K562 (cell line): ENCODE data around the gene AEN. TPM values are rescaled to one million over a fixed set of nuclear protein-coding genes. Genes with fewer than 3 reads are reported as not detected.

Experiments
- ATAC-seq: fragments of 200-7000 bp; cut with Tn5 transposase; 3 replicates; pipeline ENCODE4 v1.9.1; 2020; ENCODE audit warnings: moderate library complexity
- BruUV-seq: library from RNA; stranded (reverse); fragments of 400-500 nt; replicated peaks from 2 replicates; lab custom pipeline; 2021; lab: Mats Ljungman, UMichigan
- CTCF ChIA-PET: fragments of 300-600 bp; formaldehyde crosslinking; extraction: SDS; loops from one replicate; lab custom pipeline; 2021; ENCODE audit warnings: low intra/inter-chr PET ratio; lab: Yijun Ruan, JAX
- POLR2A ChIA-PET: fragments of 300-600, 350-650 bp; sonication (Branson Sonifier 250); formaldehyde crosslinking; extraction: SDS; loops from one replicate; lab custom pipeline; 2021; ENCODE audit warnings: antibody characterized with exemption, inconsistent platforms; lab: Yijun Ruan, JAX
- DNase-seq, 4 experiments: peaks; one replicate each; pipeline versions ENCODE4 v3.0.0 to v3.0.0-alpha.2; 2011 to 2018; ENCODE audit warnings: low spot score in 3 of 4, mixed read lengths in 3 of 4; ENCODE audit errors: extremely low read depth in 1 of 4
- FAIRE-seq: peaks from 2 replicates; lab custom pipeline; 2011; peaks lifted over from hg19 to GRCh38; lab: Jason Lieb, UNC
- H2AFZ ChIP-seq: 2 replicates; pipeline ENCODE4 v1.6.0; 2011; ENCODE audit warnings: low read depth, low read length, control low read depth, inconsistent platforms
- H3K27ac ChIP-seq: fragments of 200-600 bp; 3 replicates; pipeline ENCODE4 v1.8.0; 2011; ENCODE audit warnings: low read depth, mild to moderate bottlenecking, control low read depth, inconsistent platforms, low read length, moderate library complexity, mixed read lengths; ENCODE audit errors: extremely low read depth
- H3K27me3 ChIP-seq, 2 experiments: fragments of 300-600 bp in 1 of 2; 2 replicates in 1 of 2; 3 replicates in 1 of 2; pipeline versions ENCODE4 v1.6.0 to v1.8.0; 2011; ENCODE audit warnings: inconsistent platforms in 2 of 2, low read length in 2 of 2, mild to moderate bottlenecking in 1 of 2, mixed read lengths in 1 of 2, moderate library complexity in 1 of 2; ENCODE audit not compliant: control insufficient read depth in 2 of 2, insufficient read depth in 2 of 2
- H3K36me3 ChIP-seq: fragments of 300-600 bp; 3 replicates; pipeline ENCODE4 v1.8.0; 2011; ENCODE audit warnings: mild to moderate bottlenecking, low read length, inconsistent platforms; ENCODE audit not compliant: control insufficient read depth, insufficient read depth
- H3K4me1 ChIP-seq, 2 experiments: fragments of 200-600 bp in 1 of 2; replicated peaks in 1 of 2; 2 replicates in 1 of 2; 3 replicates in 1 of 2; pipeline versions ENCODE4 v1.5.1 to v1.8.0; 2011; ENCODE audit warnings: inconsistent platforms in 2 of 2, low read length in 2 of 2, mild to moderate bottlenecking in 1 of 2, mixed read lengths in 1 of 2, moderate library complexity in 1 of 2; ENCODE audit not compliant: control insufficient read depth in 2 of 2, insufficient read depth in 2 of 2
- H3K4me2 ChIP-seq: 2 replicates; pipeline ENCODE4 v1.6.1; 2011; ENCODE audit warnings: low read length, control low read depth, inconsistent platforms, mixed read lengths; ENCODE audit not compliant: insufficient read depth
- H3K4me3 ChIP-seq: fragments of 200-600 bp; sonication (generic), shearing (Covaris generic); 2 replicates; pipeline ENCODE4 v1.5.1; 2016; ENCODE audit warnings: control low read depth, inconsistent platforms
- H3K79me2 ChIP-seq: fragments of 200-600 bp; 3 replicates; pipeline ENCODE4 v1.8.0; 2011; ENCODE audit warnings: low read length, inconsistent platforms; ENCODE audit not compliant: control insufficient read depth, insufficient read depth
- H3K9ac ChIP-seq, 2 experiments: 2 replicates each; pipeline versions ENCODE4 v1.6.0 to v1.6.1; 2011; ENCODE audit warnings: low read depth in 2 of 2, low read length in 2 of 2, control low read depth in 1 of 2, inconsistent platforms in 1 of 2, mild to moderate bottlenecking in 1 of 2, mixed read lengths in 1 of 2; ENCODE audit not compliant: insufficient read depth in 1 of 2
- H3K9me1 ChIP-seq: one replicate; pipeline ENCODE4 v1.6.0; 2011; ENCODE audit warnings: inconsistent platforms, mild to moderate bottlenecking, low read length, moderate library complexity; ENCODE audit not compliant: control insufficient read depth, insufficient read depth
- H3K9me3 ChIP-seq: replicated peaks from 2 replicates; pipeline ENCODE4 v1.5.1; 2011; ENCODE audit warnings: low read depth, low read length, inconsistent platforms; ENCODE audit not compliant: control insufficient read depth, insufficient read depth
- H4K20me1 ChIP-seq: replicated peaks from 2 replicates; pipeline ENCODE4 v1.6.1; 2011; ENCODE audit warnings: low read length, inconsistent platforms, mixed read lengths; ENCODE audit not compliant: control insufficient read depth, insufficient read depth
- CBX2 ChIP-seq: fragments of 200-600 bp; sonication (generic); IDR thresholded peaks from one replicate; pipeline ENCODE4 v1.6.1; 2012; ENCODE audit warnings: mild to moderate bottlenecking, low read length, inconsistent platforms; ENCODE audit not compliant: insufficient read depth, poor library complexity, severe bottlenecking
- ETV1 ChIP-seq: fragments of 450-650 bp; conservative IDR thresholded peaks from 2 replicates; pipeline ENCODE4 v1.6.1; 2016; ENCODE audit warnings: missing genetic modification characterization, control low read depth, low read depth, missing compliant biosample characterization
- JUN ChIP-seq, 2 experiments: sonication (generic) in 1 of 2; formaldehyde crosslinking in 1 of 2; IDR thresholded peaks; 2 replicates each; pipeline versions ENCODE4 v1.6.1 to v1.8.0; 2012 to 2022; ENCODE audit warnings: borderline replicate concordance in 2 of 2, mild to moderate bottlenecking in 2 of 2, improper control_type of control experiment in 1 of 2, low read depth in 1 of 2, low read length in 1 of 2, missing genetic modification reagents in 1 of 2
- KLF13 ChIP-seq: fragments of 450-650 bp; IDR thresholded peaks from 2 replicates; pipeline ENCODE4 v1.6.1; 2016; ENCODE audit warnings: missing genetic modification characterization, low read depth, mild to moderate bottlenecking, missing compliant biosample characterization, moderate library complexity, borderline replicate concordance
- NRF1 ChIP-seq, 2 experiments: fragments of 450-650 bp; IDR thresholded peaks in 1 of 2; conservative IDR thresholded peaks in 1 of 2; 2 replicates each; pipeline ENCODE4 v1.6.1; 2014; ENCODE audit warnings: mild to moderate bottlenecking in 2 of 2
- RHOXF2B ChIP-seq: fragments of 250-450 bp; sonication (Bioruptor Pico); conservative IDR thresholded peaks from 2 replicates; pipeline ENCODE4 v1.5.1; 2021
- ZBTB7A ChIP-seq: IDR thresholded peaks from 2 replicates; pipeline ENCODE4 v1.6.1; 2011; ENCODE audit warnings: low read depth, mild to moderate bottlenecking, low read length, moderate library complexity, borderline replicate concordance; ENCODE audit not compliant: control insufficient read depth
- ZNF175 ChIP-seq: fragments of 200-800 bp; sonication (Bioruptor generic); IDR thresholded peaks from 2 replicates; pipeline ENCODE4 v1.6.1; 2016; ENCODE audit warnings: low read depth, mild to moderate bottlenecking, missing genetic modification characterization, missing compliant biosample characterization
- ZNF57 ChIP-seq: fragments of 450-650 bp; formaldehyde crosslinking; IDR thresholded peaks from 2 replicates; pipeline ENCODE4 v1.4.0; 2020; ENCODE audit warnings: mild to moderate bottlenecking, moderate library complexity
- WGBS: fragments of 100-300 bp; shearing (Covaris generic); methylation state at CpG from one replicate; pipeline ENCODE4 v1.1.6; 2016; ENCODE audit warnings: low coverage, mixed read lengths; ENCODE audit not compliant: insufficient coverage; ENCODE audit errors: missing lambda C conversion rate; 5-methylcytosine and 5-hydroxymethylcytosine counted together
- in situ Hi-C: fragments of 300-500 bp; cut with MboI; formaldehyde crosslinking; loops from 4 replicates; pipeline ENCODE4 v1.15.0; 2018; ENCODE audit warnings: inconsistent platforms, mixed read lengths
- intact Hi-C: fragments of 100-400 bp; cut with micrococcal nuclease; formaldehyde crosslinking; loops from 2 replicates; pipeline ENCODE4 v1.14.2; 2022
- polyA plus RNA-seq, 8 experiments: library from polyadenylated mRNA; depleted of rRNA in 4 of 8; stranded (reverse) in 5 of 8; unstranded in 3 of 8; fragments of >200 nt; fragmentation: Nextera tagmentation in 2 of 8; fragmentation: Illumina TruSeq in 1 of 8; extraction: Ambion mirVana in 2 of 8; extraction: Trizol in 1 of 8; gene quantifications; 2 replicates each; pipeline versions ENCODE4 v1.2.1 to v1.2.3, GENCODE V29; 2011 to 2014; ENCODE audit warnings: inconsistent platforms in 1 of 8, missing spikeins in 1 of 8
- total RNA-seq, 7 experiments: library from RNA; depleted of rRNA in 6 of 7; stranded (reverse); fragments of >200 nt in 6 of 7; fragmentation: Illumina TruSeq in 2 of 7; extraction: Trizol in 2 of 7; gene quantifications; 2 replicates each; pipeline versions ENCODE4 v1.2.1 to v1.2.3, GENCODE V29; 2011 to 2021; ENCODE audit warnings: low replicate concordance in 1 of 7
- TF ChIP-seq, protein P1 (sequence below): sonication (generic); formaldehyde crosslinking; IDR thresholded peaks from 2 replicates; pipeline ENCODE4 v1.5.0; 2020; ENCODE audit warnings: missing genetic modification reagents
- TF ChIP-seq, protein P2 (sequence below): sonication (generic); formaldehyde crosslinking; IDR thresholded peaks from 2 replicates; pipeline ENCODE4 v1.8.0; 2023; ENCODE audit warnings: mild to moderate bottlenecking, missing genetic modification reagents
- TF ChIP-seq, protein P3 (sequence below): fragments of 250-450 bp; sonication (Bioruptor Pico); IDR thresholded peaks from 2 replicates; pipeline ENCODE4 v1.5.0; 2021
- TF ChIP-seq, protein P4 (sequence below): fragments of 250-450 bp; sonication (Bioruptor Pico); IDR thresholded peaks from 2 replicates; pipeline ENCODE4 v1.8.0; 2022; ENCODE audit warnings: inconsistent platforms

AEN gene
- total and polyA plus RNA-seq, 9 of the 15 experiments (the other 6 are each of a cell fraction or from before 2014, with no cell fraction given): 9.0 to 51.0 (median 32.8) TPM

DNA sequence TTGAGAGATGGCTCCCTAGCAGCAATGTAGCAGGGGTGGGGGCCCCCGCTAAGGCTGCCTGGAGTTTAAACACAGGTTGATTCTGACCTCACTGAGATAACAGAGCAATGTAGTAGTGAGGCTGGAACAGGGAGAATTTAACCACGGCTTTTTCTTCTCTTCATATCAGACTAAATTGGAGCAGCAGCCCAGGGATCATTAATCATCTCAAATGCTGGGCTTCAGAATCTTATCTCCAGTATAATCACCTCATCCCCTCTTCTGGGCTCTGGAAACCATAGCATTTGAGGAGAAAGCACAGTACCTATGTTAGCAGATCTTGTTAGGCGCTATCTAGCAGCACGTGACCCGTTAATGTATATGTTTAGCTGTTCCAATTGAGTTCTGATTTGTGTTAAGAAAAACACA, 49.3 kb upstream of the AEN start (continued):
- TF ChIP-seq, protein P1, sequence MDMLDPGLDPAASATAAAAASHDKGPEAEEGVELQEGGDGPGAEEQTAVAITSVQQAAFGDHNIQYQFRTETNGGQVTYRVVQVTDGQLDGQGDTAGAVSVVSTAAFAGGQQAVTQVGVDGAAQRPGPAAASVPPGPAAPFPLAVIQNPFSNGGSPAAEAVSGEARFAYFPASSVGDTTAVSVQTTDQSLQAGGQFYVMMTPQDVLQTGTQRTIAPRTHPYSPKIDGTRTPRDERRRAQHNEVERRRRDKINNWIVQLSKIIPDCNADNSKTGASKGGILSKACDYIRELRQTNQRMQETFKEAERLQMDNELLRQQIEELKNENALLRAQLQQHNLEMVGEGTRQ (CRISPR knock-in tag): peak; percentile 74

DNA sequence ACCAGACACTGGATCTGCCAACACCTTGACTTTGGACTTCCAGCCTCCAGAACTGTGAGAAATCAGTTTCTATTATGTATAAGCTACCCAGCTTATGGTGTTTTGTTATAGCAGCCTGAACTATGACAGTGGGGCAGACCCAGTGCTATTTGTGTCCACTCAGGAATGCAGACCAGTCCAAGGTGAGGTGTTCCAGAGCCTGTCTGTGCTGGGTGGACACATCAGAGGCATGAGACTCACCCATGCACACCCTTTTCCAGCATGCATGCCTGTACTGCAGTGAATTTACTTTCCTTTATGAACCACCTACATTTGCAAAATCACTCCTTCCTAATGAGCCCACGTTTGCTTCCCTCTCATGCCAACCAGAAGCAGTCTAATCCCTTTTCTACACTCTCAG, 47.1 kb upstream of the AEN start:
- no peaks in the 10 kb centered on the region for H3K9me1 ChIP-seq
- no peaks in the 10 kb centered on the region for H3K36me3 ChIP-seq
- no peak for DNase-seq
- H3K79me2 ChIP-seq: no peaks in the 10 kb centered on the region
- H4K20me1 ChIP-seq: 0 out of 2 replicates have a peak, but pooled peaks cover 6% of the 10 kb centered on the region
- no peak for ATAC-seq
- WGBS: 0% methylated on average over 1 of the region's 1 CpG
- no peak overlapping the region for H3K9ac ChIP-seq
- H3K4me3 ChIP-seq: no peak overlapping the region
- intact Hi-C loops: no loop called here
- peaks cover 4 to 10% of the 10 kb centered on the region in 2 experiments; a peak in 4 of 5 replicates for H3K4me1 ChIP-seq
- FAIRE-seq: no peak
- in situ Hi-C loops: no loop called here
- H3K27me3 ChIP-seq: peaks cover 6 to 21% of the 10 kb centered on the region in 2 experiments
- H3K27ac ChIP-seq: no peak overlapping the region
- no peak overlapping the region for H2AFZ ChIP-seq
- ChIA-PET POLR2A (interaction anchor here (0.6 kb wide), 2 partner anchors 7 to 13 kb away, joined by 3 read pairs; no protein-coding TSS in a partner anchor), CTCF (no interaction called here)
- no TSS peak for BruUV-seq
- no peak overlapping the region for H3K4me2 ChIP-seq
- no peaks in the 10 kb centered on the region for H3K9me3 ChIP-seq
- TF ChIP-seq CBX2: no peak
- TF ChIP-seq NRF1 (conservative IDR thresholded peaks at IDR 0.05 in 1 of 2, IDR thresholded peaks at IDR 0.05 in 1 of 2): no peak
- no peak for TF ChIP-seq KLF13 (tag)
- no peak for TF ChIP-seq JUN (IDR thresholded peaks at IDR 0.05; ENCODE audit: borderline replicate concordance, low read depth, low read length)
- TF ChIP-seq JUN (CRISPR knock-in tag; IDR thresholded peaks at IDR 0.05; ENCODE audit: borderline replicate concordance): no peak
- TF ChIP-seq, protein P2, sequence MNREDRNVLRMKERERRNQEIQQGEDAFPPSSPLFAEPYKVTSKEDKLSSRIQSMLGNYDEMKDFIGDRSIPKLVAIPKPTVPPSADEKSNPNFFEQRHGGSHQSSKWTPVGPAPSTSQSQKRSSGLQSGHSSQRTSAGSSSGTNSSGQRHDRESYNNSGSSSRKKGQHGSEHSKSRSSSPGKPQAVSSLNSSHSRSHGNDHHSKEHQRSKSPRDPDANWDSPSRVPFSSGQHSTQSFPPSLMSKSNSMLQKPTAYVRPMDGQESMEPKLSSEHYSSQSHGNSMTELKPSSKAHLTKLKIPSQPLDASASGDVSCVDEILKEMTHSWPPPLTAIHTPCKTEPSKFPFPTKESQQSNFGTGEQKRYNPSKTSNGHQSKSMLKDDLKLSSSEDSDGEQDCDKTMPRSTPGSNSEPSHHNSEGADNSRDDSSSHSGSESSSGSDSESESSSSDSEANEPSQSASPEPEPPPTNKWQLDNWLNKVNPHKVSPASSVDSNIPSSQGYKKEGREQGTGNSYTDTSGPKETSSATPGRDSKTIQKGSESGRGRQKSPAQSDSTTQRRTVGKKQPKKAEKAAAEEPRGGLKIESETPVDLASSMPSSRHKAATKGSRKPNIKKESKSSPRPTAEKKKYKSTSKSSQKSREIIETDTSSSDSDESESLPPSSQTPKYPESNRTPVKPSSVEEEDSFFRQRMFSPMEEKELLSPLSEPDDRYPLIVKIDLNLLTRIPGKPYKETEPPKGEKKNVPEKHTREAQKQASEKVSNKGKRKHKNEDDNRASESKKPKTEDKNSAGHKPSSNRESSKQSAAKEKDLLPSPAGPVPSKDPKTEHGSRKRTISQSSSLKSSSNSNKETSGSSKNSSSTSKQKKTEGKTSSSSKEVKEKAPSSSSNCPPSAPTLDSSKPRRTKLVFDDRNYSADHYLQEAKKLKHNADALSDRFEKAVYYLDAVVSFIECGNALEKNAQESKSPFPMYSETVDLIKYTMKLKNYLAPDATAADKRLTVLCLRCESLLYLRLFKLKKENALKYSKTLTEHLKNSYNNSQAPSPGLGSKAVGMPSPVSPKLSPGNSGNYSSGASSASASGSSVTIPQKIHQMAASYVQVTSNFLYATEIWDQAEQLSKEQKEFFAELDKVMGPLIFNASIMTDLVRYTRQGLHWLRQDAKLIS (CRISPR knock-in tag): no peak
- TF ChIP-seq, protein P3, sequence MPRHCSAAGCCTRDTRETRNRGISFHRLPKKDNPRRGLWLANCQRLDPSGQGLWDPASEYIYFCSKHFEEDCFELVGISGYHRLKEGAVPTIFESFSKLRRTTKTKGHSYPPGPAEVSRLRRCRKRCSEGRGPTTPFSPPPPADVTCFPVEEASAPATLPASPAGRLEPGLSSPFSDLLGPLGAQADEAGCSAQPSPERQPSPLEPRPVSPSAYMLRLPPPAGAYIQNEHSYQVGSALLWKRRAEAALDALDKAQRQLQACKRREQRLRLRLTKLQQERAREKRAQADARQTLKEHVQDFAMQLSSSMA: no peak
- no peak for TF ChIP-seq ZBTB7A
- no peak for TF ChIP-seq ZNF175 (CRISPR knock-in tag)
- no peak for TF ChIP-seq RHOXF2B (CRISPR knock-in tag)
- TF ChIP-seq ZNF57 (CRISPR knock-in tag): no peak
- TF ChIP-seq, protein P4, sequence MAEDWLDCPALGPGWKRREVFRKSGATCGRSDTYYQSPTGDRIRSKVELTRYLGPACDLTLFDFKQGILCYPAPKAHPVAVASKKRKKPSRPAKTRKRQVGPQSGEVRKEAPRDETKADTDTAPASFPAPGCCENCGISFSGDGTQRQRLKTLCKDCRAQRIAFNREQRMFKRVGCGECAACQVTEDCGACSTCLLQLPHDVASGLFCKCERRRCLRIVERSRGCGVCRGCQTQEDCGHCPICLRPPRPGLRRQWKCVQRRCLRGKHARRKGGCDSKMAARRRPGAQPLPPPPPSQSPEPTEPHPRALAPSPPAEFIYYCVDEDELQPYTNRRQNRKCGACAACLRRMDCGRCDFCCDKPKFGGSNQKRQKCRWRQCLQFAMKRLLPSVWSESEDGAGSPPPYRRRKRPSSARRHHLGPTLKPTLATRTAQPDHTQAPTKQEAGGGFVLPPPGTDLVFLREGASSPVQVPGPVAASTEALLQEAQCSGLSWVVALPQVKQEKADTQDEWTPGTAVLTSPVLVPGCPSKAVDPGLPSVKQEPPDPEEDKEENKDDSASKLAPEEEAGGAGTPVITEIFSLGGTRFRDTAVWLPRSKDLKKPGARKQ (CRISPR knock-in tag): no peak
- no peak for TF ChIP-seq ETV1 (tag)
